Measurements from ENCODE around the gene POLR1D. TPM values are rescaled to one million over a fixed set of nuclear protein-coding genes. Genes with fewer than 3 reads are reported as not detected.

The POLR1D gene
- total RNA-seq, 1 donor: 88.1 TPM

- DNase-seq (ENCODE audit: low read depth): peak; percentile 72
- no peak for TF ChIP-seq CTCF (IDR thresholded peaks at IDR 0.05; ENCODE audit: insufficient read depth, low read length)
Observed at GRCh38 chr13:27607125-27607524, 14.6 kb upstream of the POLR1D start.

GRCh38 chr13:27613628-27614027 lies 8.1 kb upstream of the POLR1D start:
- H3K4me3 ChIP-seq (ENCODE audit: low read depth, low read length): no peak overlapping the region
- no peak for DNase-seq (ENCODE audit: low read depth)
- TF ChIP-seq CTCF (IDR thresholded peaks at IDR 0.05; ENCODE audit: insufficient read depth, low read length): no peak

More at GRCh38 chr13:27607125-27607524, 14.6 kb upstream of the POLR1D start:
- H3K4me3 ChIP-seq (ENCODE audit: low read depth, low read length): no peak overlapping the region

GRCh38 chr13:27617881-27618321 lies 3.8 kb upstream of the POLR1D start:
- no peak for DNase-seq (ENCODE audit: low read depth)
- H3K4me3 ChIP-seq (ENCODE audit: low read depth, low read length): no peak overlapping the region
- no peak for TF ChIP-seq CTCF (IDR thresholded peaks at IDR 0.05; ENCODE audit: insufficient read depth, low read length)

GRCh38 chr13:27619093-27619727 lies 2.5 kb upstream of the POLR1D start:
- no peak for TF ChIP-seq CTCF (IDR thresholded peaks at IDR 0.05; ENCODE audit: insufficient read depth, low read length)
- H3K4me3 ChIP-seq (ENCODE audit: low read depth, low read length): peak overlapping the region; percentile 84
- peak; percentile 76 for DNase-seq (ENCODE audit: low read depth)

GRCh38 chr13:27619728-27620376 lies 1.8 kb upstream of the POLR1D start:
- TF ChIP-seq CTCF (IDR thresholded peaks at IDR 0.05; ENCODE audit: insufficient read depth, low read length): peak; percentile 26
- H3K4me3 ChIP-seq (ENCODE audit: low read depth, low read length): peak overlapping the region; percentile 84
- peak; percentile 32 for DNase-seq (ENCODE audit: low read depth)

GRCh38 chr13:27620377-27621115 lies 1.1 kb upstream of the POLR1D start, which contains the start of gene LNX2:
Gene LNX2 (minus strand): TSS chr13:27620529. CDS start chr13:27581703, 38,826 bp downstream.
- no peak for TF ChIP-seq CTCF (IDR thresholded peaks at IDR 0.05; ENCODE audit: insufficient read depth, low read length)
- H3K4me3 ChIP-seq (ENCODE audit: low read depth, low read length): peak within 1 kb of the TSS; percentile 84
- peak; percentile 94 for DNase-seq (ENCODE audit: low read depth)

Measured in fibroblast of the aortic adventitia (primary cell).